ENCODE data around the gene SLC25A51. TPM values are rescaled to one million over a fixed set of nuclear protein-coding genes. Genes with fewer than 3 reads are reported as not detected.

The SLC25A51 gene
- total and polyA plus RNA-seq, 2 experiments from 2014 or later: 5.3 to 22.0 TPM

GRCh38 chr9:37862530-37862929, 41.4 kb downstream of the SLC25A51 start:
- no peak overlapping the region for H3K27ac ChIP-seq (ENCODE audit: low read depth)
- DNase-seq (ENCODE audit: low spot score): no peak
- no peaks in the 10 kb centered on the region for H3K4me1 Mint-ChIP-seq

More at GRCh38 chr9:37862530-37862929, 41.4 kb downstream of the SLC25A51 start:
- ATAC-seq: no peak
- Mint-ChIP-seq H3K27ac (no peak overlapping the region), H3K36me3 (ENCODE audit: low read depth) (peaks cover 3% of the 10 kb centered on the region; the same call in 1 of the 3 replicates), H3K9me3 (no peaks in the 10 kb centered on the region), H3K27me3 (ENCODE audit: insufficient read depth, low read depth, poor library complexity) (no peaks in the 10 kb centered on the region), H3K4me3 (no peak overlapping the region)
- Histone ChIP-seq H4K20me1 (replicated peaks; ENCODE audit: insufficient read depth) (no peaks in the 10 kb centered on the region), H3K9me2 (ENCODE audit: insufficient read depth) (no peaks in the 10 kb centered on the region), H2AFZ (no peak overlapping the region), H3K4me3 (no peak overlapping the region), H3K27me3 (ENCODE audit: insufficient read depth) (no peaks in the 10 kb centered on the region), H3K36me3 (ENCODE audit: insufficient read depth) (no peaks in the 10 kb centered on the region), H3K4me2 (no peak overlapping the region), H3K79me2 (replicated peaks; ENCODE audit: insufficient read depth) (no peaks in the 10 kb centered on the region), H3K4me1 (ENCODE audit: insufficient read depth) (no peaks in the 10 kb centered on the region), H3F3A (replicated peaks; ENCODE audit: low read depth) (no peaks in the 10 kb centered on the region)
- TF ChIP-seq EZH2phosphoT487 (IDR thresholded peaks at IDR 0.05; ENCODE audit: unreplicated experiment) (no peak), ZNF114 (CRISPR knock-in tag; IDR thresholded peaks at IDR 0.05) (no peak), JUNB (IDR thresholded peaks at IDR 0.05; ENCODE audit: unreplicated experiment) (no peak), CTCF (conservative IDR thresholded peaks at IDR 0.05; ENCODE audit: low read depth in 2 of 2) (no peak), POLR2AphosphoS5 (IDR thresholded peaks at IDR 0.05; ENCODE audit: low read depth) (no peak), REST (IDR thresholded peaks at IDR 0.05; ENCODE audit: unreplicated experiment) (no peak), ETS1 (IDR thresholded peaks at IDR 0.05) (no peak)

Measured in GM23338 (cell line).